Osteocyte (in vitro differentiated cells): ENCODE results near the gene CTTNBP2. TPM values are rescaled to one million over a fixed set of nuclear protein-coding genes. Genes with fewer than 3 reads are reported as not detected.

Experiments
- DNase-seq: peaks from one replicate; pipeline ENCODE4 v3.0.0; 2021; ENCODE audit warnings: mixed read lengths; ENCODE audit not compliant: unreplicated experiment; ENCODE audit errors: extremely low spot score
- H3K27ac Mint-ChIP-seq: one replicate; pipeline ENCODE4 v1.8.0; 2021; ENCODE audit warnings: mild to moderate bottlenecking, mixed read lengths; ENCODE audit not compliant: unreplicated experiment
- H3K27me3 Mint-ChIP-seq: one replicate; pipeline ENCODE4 v1.8.0; 2021; ENCODE audit warnings: mixed read lengths; ENCODE audit not compliant: unreplicated experiment
- H3K36me3 Mint-ChIP-seq: one replicate; pipeline ENCODE4 v1.8.0; 2021; ENCODE audit warnings: mixed read lengths; ENCODE audit not compliant: unreplicated experiment
- H3K4me1 Mint-ChIP-seq: one replicate; pipeline ENCODE4 v1.8.0; 2021; ENCODE audit warnings: mixed read lengths; ENCODE audit not compliant: unreplicated experiment
- H3K4me3 Mint-ChIP-seq: one replicate; pipeline ENCODE4 v1.8.0; 2021; ENCODE audit warnings: mild to moderate bottlenecking, moderate library complexity, mixed read lengths; ENCODE audit not compliant: unreplicated experiment
- H3K9me3 Mint-ChIP-seq: one replicate; pipeline ENCODE4 v1.8.0; 2021; ENCODE audit warnings: mixed read lengths; ENCODE audit not compliant: unreplicated experiment
- total RNA-seq: library from RNA; stranded (reverse); gene quantifications from 2 replicates; pipeline ENCODE4 v1.2.1, GENCODE V29; 2021
- TF ChIP-seq, protein P1 (sequence below): fragments of 200-600 bp; sonication (generic); IDR thresholded peaks from 2 replicates; pipeline ENCODE4 v1.5.0; 2021; ENCODE audit warnings: antibody characterized with exemption, mild to moderate bottlenecking, moderate library complexity

CTTNBP2 gene
- total RNA-seq, 1 donor from 2014 or later = 2.3 TPM

DNA sequence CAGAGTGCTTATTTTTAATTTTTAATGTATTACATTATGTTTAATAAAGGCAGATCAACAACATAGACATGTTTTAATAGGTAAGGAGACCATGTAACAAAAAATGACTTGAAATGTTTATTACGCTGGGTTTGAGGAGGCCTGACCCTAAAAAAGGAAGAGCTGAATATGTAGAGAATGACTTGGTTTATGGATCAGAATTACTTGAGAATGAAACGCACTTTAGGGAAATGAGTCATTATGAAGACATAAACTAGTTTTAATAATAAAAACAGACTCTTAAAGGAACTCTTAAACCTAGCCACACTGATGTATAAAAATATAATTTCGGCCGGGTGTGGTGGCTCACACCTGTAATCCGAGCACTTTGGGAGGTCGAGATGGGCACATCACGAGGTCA is 56.5 kb downstream of the CTTNBP2 start:
- no peak for DNase-seq

DNA sequence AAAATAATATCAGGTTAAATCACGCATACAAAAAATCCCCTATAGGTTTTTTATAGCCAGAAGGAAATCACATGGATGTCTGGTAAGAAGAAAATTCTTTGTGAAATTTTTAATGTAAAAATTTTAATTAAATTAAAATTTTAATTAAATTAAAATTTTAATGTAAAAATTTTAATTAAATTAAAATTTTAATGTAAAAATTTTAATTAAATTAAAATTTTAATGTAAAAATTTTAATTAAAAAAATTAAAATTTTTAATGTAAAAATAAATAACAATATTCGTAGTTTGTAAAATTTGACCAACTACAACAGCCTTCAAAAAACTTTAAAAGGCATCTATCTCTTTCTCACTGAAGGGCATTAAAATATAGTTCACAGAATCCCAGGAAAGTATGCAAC is 61.5 kb downstream of the CTTNBP2 start:
- no peak overlapping the region for H3K27ac Mint-ChIP-seq
- no peaks in the 10 kb centered on the region for H3K9me3 Mint-ChIP-seq
- H3K36me3 Mint-ChIP-seq = no peaks in the 10 kb centered on the region
- no peak overlapping the region for H3K4me3 Mint-ChIP-seq
- peaks cover 8% of the 10 kb centered on the region for H3K4me1 Mint-ChIP-seq
- DNase-seq = no peak
- TF ChIP-seq, protein P1, sequence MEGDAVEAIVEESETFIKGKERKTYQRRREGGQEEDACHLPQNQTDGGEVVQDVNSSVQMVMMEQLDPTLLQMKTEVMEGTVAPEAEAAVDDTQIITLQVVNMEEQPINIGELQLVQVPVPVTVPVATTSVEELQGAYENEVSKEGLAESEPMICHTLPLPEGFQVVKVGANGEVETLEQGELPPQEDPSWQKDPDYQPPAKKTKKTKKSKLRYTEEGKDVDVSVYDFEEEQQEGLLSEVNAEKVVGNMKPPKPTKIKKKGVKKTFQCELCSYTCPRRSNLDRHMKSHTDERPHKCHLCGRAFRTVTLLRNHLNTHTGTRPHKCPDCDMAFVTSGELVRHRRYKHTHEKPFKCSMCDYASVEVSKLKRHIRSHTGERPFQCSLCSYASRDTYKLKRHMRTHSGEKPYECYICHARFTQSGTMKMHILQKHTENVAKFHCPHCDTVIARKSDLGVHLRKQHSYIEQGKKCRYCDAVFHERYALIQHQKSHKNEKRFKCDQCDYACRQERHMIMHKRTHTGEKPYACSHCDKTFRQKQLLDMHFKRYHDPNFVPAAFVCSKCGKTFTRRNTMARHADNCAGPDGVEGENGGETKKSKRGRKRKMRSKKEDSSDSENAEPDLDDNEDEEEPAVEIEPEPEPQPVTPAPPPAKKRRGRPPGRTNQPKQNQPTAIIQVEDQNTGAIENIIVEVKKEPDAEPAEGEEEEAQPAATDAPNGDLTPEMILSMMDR = no peak
- no peaks in the 10 kb centered on the region for H3K27me3 Mint-ChIP-seq

More for the DNA sequence above, 56.5 kb downstream of the CTTNBP2 start:
- H3K4me3 Mint-ChIP-seq = no peak overlapping the region
- H3K27ac Mint-ChIP-seq = no peak overlapping the region
- no peaks in the 10 kb centered on the region for H3K27me3 Mint-ChIP-seq
- TF ChIP-seq, protein P1 = no peak
- peaks cover 24% of the 10 kb centered on the region for H3K4me1 Mint-ChIP-seq
- H3K9me3 Mint-ChIP-seq = no peaks in the 10 kb centered on the region
- H3K36me3 Mint-ChIP-seq = no peaks in the 10 kb centered on the region

DNA sequence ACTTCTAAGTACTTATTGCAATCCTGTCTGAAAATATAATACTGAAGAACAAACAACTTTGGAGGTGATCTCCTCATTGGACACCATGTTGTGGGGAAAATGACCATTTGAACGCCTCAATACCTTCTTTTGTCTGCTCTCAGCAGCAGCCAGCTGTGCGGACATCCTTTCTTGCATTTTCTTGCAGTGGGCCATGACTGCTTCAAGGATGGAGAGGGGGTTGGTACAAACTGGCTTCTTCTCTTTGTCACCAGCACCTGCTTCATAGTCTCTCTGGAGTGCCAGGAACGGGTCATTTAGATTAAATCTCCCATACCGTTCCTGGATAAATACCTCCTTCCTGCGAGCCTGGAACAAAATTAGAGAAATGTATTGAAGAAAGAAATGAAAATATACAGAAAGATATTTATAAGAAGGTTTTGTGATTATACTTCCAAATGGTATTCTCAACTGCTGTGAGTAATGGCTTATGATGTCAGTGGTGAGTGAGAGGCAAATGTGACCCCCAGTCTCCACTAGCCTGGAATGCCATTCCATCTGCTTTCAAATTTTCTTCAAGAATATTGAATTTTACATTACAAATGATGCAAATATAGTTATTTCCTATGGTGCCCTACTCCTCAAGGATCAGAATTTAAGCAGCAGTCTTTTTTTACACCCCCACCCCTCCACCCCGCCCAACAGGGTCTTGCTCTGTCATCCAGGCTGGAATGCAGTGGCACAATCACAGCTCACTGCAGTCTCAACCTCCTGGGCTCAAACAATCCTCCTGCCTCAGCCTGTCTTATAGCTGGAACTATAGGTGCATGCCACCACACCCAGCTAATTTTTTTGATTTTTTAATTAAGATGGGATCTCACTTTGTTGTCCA is 62.4 kb downstream of the CTTNBP2 start:
- Mint-ChIP-seq H3K4me3 (no peak overlapping the region), H3K27me3 (no peaks in the 10 kb centered on the region), H3K4me1 (peaks cover 4% of the 10 kb centered on the region), H3K9me3 (no peaks in the 10 kb centered on the region), H3K36me3 (no peaks in the 10 kb centered on the region), H3K27ac (no peak overlapping the region)
- DNase-seq = no peak
- TF ChIP-seq, protein P1 = no peak

DNA sequence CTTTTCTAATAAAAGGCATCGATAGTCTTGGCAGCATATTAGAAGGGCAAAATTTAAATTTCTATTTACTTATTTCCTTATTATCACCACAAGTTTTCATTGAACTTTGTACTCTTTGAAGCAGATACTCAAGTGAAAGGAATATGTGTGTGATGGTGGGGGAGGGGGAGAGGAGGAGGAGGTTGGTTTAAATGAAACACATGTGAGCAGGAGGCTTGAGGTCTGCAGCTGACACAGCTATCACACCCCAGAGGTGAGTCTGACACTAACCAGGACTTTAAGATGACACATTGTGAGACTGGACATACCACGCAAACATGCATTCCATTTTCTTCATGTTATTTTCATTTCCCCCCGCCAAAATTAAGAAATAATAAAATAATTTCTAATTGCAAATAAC is 63.3 kb downstream of the CTTNBP2 start:
- Mint-ChIP-seq H3K4me3 (no peak overlapping the region), H3K9me3 (no peaks in the 10 kb centered on the region), H3K27ac (no peak overlapping the region), H3K27me3 (no peaks in the 10 kb centered on the region), H3K36me3 (no peaks in the 10 kb centered on the region), H3K4me1 (peaks cover 4% of the 10 kb centered on the region)
- TF ChIP-seq, protein P1 = no peak
- DNase-seq = no peak

DNA sequence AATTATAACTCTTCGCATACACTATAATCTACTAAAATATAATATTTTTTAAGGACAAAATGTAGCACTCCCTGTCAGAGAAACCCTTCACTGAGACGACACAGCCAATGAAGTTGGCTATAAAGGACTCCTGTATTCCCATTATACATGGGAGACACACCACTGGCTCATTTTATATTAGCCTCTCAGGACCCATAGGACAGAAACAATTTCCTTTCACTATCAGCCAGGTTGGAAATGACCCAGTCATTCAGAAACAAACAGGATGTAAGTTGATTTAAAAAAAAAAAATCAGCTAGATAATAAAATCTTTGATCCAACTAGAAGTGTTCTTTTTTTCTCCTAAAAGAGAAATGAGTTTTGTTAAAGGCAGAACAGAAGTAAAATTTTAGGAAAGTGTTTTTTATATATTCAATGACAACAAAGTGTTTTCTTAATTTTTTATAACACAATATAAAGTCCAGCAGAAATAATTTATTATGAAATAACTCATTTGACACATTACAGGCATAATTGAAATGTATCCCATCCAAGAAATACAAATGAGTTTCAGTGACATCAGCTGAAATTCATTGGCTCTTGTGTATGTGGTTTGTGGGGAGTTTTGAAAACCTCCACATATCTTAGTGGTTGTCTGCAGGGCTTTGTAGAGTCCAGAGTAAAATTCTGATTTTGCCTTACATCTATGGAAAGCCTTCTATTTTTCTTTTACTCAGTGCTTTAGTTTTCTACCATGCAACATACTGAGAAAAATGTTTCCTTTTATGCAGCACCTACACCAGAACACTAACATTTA is 64.1 kb downstream of the CTTNBP2 start:
- peaks cover 4% of the 10 kb centered on the region for H3K4me1 Mint-ChIP-seq
- H3K4me3 Mint-ChIP-seq = no peak overlapping the region
- TF ChIP-seq, protein P1 = no peak
- H3K27me3 Mint-ChIP-seq = no peaks in the 10 kb centered on the region
- no peak overlapping the region for H3K27ac Mint-ChIP-seq
- DNase-seq = no peak
- no peaks in the 10 kb centered on the region for H3K36me3 Mint-ChIP-seq
- H3K9me3 Mint-ChIP-seq = no peaks in the 10 kb centered on the region
